Measurements from ENCODE around the gene CNTN4. TPM values are rescaled to one million over a fixed set of nuclear protein-coding genes. Genes with fewer than 3 reads are reported as not detected.

The CNTN4 gene
- total RNA-seq, 1 donor from 2014 or later: 22.1 TPM

GRCh38 chr3:2250783-2251182 is 152.1 kb downstream of the CNTN4 start:
- Histone ChIP-seq H3K27ac (no peak overlapping the region), H3K4me3 (no peak overlapping the region), H3K36me3 (no peaks in the 10 kb centered on the region), H3K4me1 (no peaks in the 10 kb centered on the region), H3K27me3 (no peaks in the 10 kb centered on the region), H3K9me3 (no peaks in the 10 kb centered on the region)
- no peak for DNase-seq (ENCODE audit: extremely low spot score in 2 of 2)
- intact Hi-C loops (cut with DNase I): no loop called here
- no peak for TF ChIP-seq POLR2A (IDR thresholded peaks at IDR 0.05)
- no peak for TF ChIP-seq POLR2AphosphoS5 (IDR thresholded peaks at IDR 0.05; ENCODE audit: insufficient read depth in 1 of 2, low read depth in 1 of 2)
- TF ChIP-seq CTCF (IDR thresholded peaks at IDR 0.05): no peak

- Histone ChIP-seq H3K4me3 (no peak overlapping the region), H3K27me3 (no peaks in the 10 kb centered on the region), H3K9me3 (no peaks in the 10 kb centered on the region), H3K36me3 (no peaks in the 10 kb centered on the region), H3K27ac (peak overlapping the region; percentile 3), H3K4me1 (no peaks in the 10 kb centered on the region)
- TF ChIP-seq POLR2AphosphoS5 (IDR thresholded peaks at IDR 0.05; ENCODE audit: insufficient read depth in 1 of 2, low read depth in 1 of 2) (no peak), CTCF (IDR thresholded peaks at IDR 0.05) (no peak)
- intact Hi-C loops (cut with DNase I): no loop called here
- no peak for DNase-seq (ENCODE audit: extremely low spot score in 2 of 2)
Observed at GRCh38 chr3:2261747-2262146, 163.1 kb downstream of the CNTN4 start.

- Histone ChIP-seq H3K9me3 (no peaks in the 10 kb centered on the region), H3K36me3 (no peaks in the 10 kb centered on the region), H3K4me1 (no peaks in the 10 kb centered on the region), H3K27ac (peak overlapping the region; percentile 3), H3K27me3 (no peaks in the 10 kb centered on the region), H3K4me3 (no peak overlapping the region)
- intact Hi-C loops (cut with DNase I): no loop called here
- no peak for DNase-seq (ENCODE audit: extremely low spot score in 2 of 2)
- no peak for TF ChIP-seq POLR2AphosphoS5 (IDR thresholded peaks at IDR 0.05; ENCODE audit: insufficient read depth in 1 of 2, low read depth in 1 of 2)
- no peak for TF ChIP-seq CTCF (IDR thresholded peaks at IDR 0.05)
- no peak for TF ChIP-seq POLR2A (IDR thresholded peaks at IDR 0.05)
Observed at GRCh38 chr3:2262204-2262603, 163.5 kb downstream of the CNTN4 start.

GRCh38 chr3:2266606-2267005 is 167.9 kb downstream of the CNTN4 start:
- TF ChIP-seq CTCF (IDR thresholded peaks at IDR 0.05): no peak
- TF ChIP-seq POLR2A (IDR thresholded peaks at IDR 0.05): no peak
- no peak for TF ChIP-seq POLR2AphosphoS5 (IDR thresholded peaks at IDR 0.05; ENCODE audit: insufficient read depth in 1 of 2, low read depth in 1 of 2)
- no peaks in the 10 kb centered on the region for H3K9me3 ChIP-seq
- no peaks in the 10 kb centered on the region for H3K4me1 ChIP-seq
- H3K4me3 ChIP-seq: no peak overlapping the region
- H3K36me3 ChIP-seq: no peaks in the 10 kb centered on the region
- no peak overlapping the region for H3K27ac ChIP-seq
- intact Hi-C loops (cut with DNase I): no loop called here
- H3K27me3 ChIP-seq: no peaks in the 10 kb centered on the region
- no peak for DNase-seq (ENCODE audit: extremely low spot score in 2 of 2)

GRCh38 chr3:2268779-2269178 is 170.1 kb downstream of the CNTN4 start:
- Histone ChIP-seq H3K36me3 (no peaks in the 10 kb centered on the region), H3K27me3 (no peaks in the 10 kb centered on the region), H3K9me3 (no peaks in the 10 kb centered on the region), H3K4me1 (no peaks in the 10 kb centered on the region), H3K4me3 (no peak overlapping the region), H3K27ac (no peak overlapping the region)
- TF ChIP-seq POLR2A (IDR thresholded peaks at IDR 0.05) (no peak), POLR2AphosphoS5 (IDR thresholded peaks at IDR 0.05; ENCODE audit: insufficient read depth in 1 of 2, low read depth in 1 of 2) (no peak), CTCF (IDR thresholded peaks at IDR 0.05) (no peak)
- DNase-seq (ENCODE audit: extremely low spot score in 2 of 2): no peak
- intact Hi-C loops (cut with DNase I): no loop called here

All from vagina (tissue), 2 donors.